Stimulated activated CD8-positive, alpha-beta memory T cell treated with anti-CD3 and anti-CD28 coated beads, Interleukin-7, amount 100 ng/mL, for 1 hour (primary cell): ENCODE data around the gene NBPF26.
"Not testable (repeated sequence)": the region's sequence is repeated elsewhere in the genome, so short reads cannot be mapped to it uniquely, and the experiment has no call there.

Experiments used
- DNase-seq, 2 donors: peaks; one replicate each; pipeline ENCODE4 v3.0.0-alpha.2; 2020; ENCODE audit warnings: low read depth in 2 of 2

The NBPF26 gene

DNA sequence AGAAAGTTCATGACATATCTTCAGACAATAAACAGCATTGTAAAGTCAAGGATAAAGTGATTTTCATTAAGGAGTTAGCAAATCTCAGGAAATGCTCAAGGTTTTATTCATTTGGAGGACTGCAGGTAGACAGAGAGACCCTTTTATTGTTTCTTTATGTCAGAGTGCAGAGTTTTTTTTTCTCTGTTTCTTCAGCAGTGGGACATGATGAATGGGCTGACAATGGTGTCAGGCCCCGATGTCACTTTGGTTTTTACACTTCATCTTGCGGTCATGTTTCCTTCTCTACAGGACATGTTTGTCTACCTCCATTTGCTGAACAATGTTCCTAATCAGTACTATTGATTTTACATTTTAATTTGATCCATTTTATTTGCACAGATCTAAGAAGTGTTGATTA, 134.4 kb downstream of the NBPF26 start:
- not testable (repeated sequence) for DNase-seq

GRCh38 chr1:120859615-120860234, 136.0 kb downstream of the NBPF26 start:
- DNase-seq = not testable (repeated sequence)

- DNase-seq = not testable (repeated sequence)
These were observed 154.5 kb downstream of the NBPF26 start for GRCh38 chr1:120878206-120878605.

GRCh38 chr1:120880056-120880455, 156.3 kb downstream of the NBPF26 start:
- DNase-seq = not testable (repeated sequence)

DNA sequence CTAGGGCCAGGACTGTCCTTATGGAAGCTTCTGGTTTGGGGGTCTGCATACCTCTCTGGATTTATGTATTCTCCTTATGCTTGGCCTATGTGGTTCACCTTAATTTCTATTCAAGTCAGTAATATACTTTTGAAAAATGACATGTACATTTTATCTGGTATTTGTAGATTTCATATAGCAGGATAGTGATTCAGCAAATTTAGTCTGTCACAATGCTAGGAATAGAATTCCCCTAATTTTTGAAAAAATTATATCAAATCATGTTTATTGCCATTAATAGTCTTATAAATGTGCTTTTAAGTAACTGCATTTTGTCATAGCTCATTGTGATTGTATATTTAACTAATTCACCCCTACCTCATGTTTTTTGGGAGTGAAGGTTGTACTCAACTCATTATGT, 158.2 kb downstream of the NBPF26 start:
- not testable (repeated sequence) for DNase-seq
